ENCODE results near the gene S100A7A. TPM values are rescaled to one million over a fixed set of nuclear protein-coding genes. Genes with fewer than 3 reads are reported as not detected.

The S100A7A gene
- polyA plus RNA-seq, 1 of the 3 experiments (the other 2 are of a cell fraction), result not detected

DNA sequence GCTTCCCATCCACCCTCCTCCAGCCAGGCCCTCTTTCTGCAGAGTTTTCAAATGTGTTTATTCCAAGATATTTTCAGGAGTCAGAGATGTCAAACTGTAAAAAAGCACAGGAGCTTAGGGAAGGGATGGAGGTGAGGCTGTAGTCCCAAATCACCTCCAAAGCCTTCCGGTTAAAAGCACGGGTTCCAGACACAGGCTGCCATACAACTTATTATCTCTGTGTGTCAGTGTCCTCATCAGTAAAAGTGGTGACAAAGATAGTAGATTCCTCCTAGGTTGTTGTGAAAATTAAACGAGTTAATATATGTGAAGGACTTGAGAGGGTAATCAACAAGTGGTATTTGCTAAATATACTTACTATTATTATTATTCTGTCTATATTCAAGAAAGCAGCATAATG is 15.1 kb downstream of the S100A7A start:
- H3K36me3 ChIP-seq (replicated peaks in 1 of 2; ENCODE audit: control insufficient read depth in 1 of 2, insufficient read depth in 2 of 2, low read length in 1 of 2), result no peaks in the 10 kb centered on the region
- H3K27me3 ChIP-seq (ENCODE audit: insufficient read depth), result peaks cover 12% of the 10 kb centered on the region; the same call in 1 of the 2 replicates
- no peaks in the 10 kb centered on the region for H3K9me2 ChIP-seq
- H3K4me2 ChIP-seq, result no peak overlapping the region
- H3K4me1 ChIP-seq (ENCODE audit: control insufficient read depth in 1 of 2, insufficient read depth in 2 of 2, low read depth in 1 of 2, low read length in 1 of 2), result no peaks in the 10 kb centered on the region
- H3K4me3 ChIP-seq (ENCODE audit: low read depth in 2 of 2, low read length in 1 of 2), result no peak overlapping the region
- WGBS (ENCODE audit: low lambda C conversion rate), result 17% methylated on average over 3 of the region's 3 CpGs
- POLR2A ChIA-PET, result no interaction called here
- H3K9ac ChIP-seq, result no peak overlapping the region
- no peak for TF ChIP-seq EP300 (IDR thresholded peaks at IDR 0.05; ENCODE audit: borderline replicate concordance in 1 of 2, low read depth in 1 of 2, low read length in 1 of 2)
- TF ChIP-seq NRF1 (IDR thresholded peaks at IDR 0.05; ENCODE audit: low read depth, low read length), result no peak
- TF ChIP-seq GABPA (IDR thresholded peaks at IDR 0.05; ENCODE audit: low read depth), result no peak
- TF ChIP-seq ELF1 (IDR thresholded peaks at IDR 0.05), result no peak
- no peak for TF ChIP-seq FOSL2 (IDR thresholded peaks at IDR 0.05; ENCODE audit: borderline replicate concordance, low read depth)
- TF ChIP-seq YY1 (IDR thresholded peaks at IDR 0.05; ENCODE audit: low read depth), result no peak
- TF ChIP-seq, protein P1, sequence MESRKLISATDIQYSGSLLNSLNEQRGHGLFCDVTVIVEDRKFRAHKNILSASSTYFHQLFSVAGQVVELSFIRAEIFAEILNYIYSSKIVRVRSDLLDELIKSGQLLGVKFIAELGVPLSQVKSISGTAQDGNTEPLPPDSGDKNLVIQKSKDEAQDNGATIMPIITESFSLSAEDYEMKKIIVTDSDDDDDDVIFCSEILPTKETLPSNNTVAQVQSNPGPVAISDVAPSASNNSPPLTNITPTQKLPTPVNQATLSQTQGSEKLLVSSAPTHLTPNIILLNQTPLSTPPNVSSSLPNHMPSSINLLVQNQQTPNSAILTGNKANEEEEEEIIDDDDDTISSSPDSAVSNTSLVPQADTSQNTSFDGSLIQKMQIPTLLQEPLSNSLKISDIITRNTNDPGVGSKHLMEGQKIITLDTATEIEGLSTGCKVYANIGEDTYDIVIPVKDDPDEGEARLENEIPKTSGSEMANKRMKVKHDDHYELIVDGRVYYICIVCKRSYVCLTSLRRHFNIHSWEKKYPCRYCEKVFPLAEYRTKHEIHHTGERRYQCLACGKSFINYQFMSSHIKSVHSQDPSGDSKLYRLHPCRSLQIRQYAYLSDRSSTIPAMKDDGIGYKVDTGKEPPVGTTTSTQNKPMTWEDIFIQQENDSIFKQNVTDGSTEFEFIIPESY (IDR thresholded peaks at IDR 0.05; ENCODE audit: borderline replicate concordance, low read depth), result no peak
- TF ChIP-seq TAF1 (IDR thresholded peaks at IDR 0.05; ENCODE audit: borderline replicate concordance, low read depth, low read length), result no peak
- no peak for TF ChIP-seq EZH2phosphoT487 (IDR thresholded peaks at IDR 0.05; ENCODE audit: borderline replicate concordance, low read depth)
- TF ChIP-seq, protein P2, sequence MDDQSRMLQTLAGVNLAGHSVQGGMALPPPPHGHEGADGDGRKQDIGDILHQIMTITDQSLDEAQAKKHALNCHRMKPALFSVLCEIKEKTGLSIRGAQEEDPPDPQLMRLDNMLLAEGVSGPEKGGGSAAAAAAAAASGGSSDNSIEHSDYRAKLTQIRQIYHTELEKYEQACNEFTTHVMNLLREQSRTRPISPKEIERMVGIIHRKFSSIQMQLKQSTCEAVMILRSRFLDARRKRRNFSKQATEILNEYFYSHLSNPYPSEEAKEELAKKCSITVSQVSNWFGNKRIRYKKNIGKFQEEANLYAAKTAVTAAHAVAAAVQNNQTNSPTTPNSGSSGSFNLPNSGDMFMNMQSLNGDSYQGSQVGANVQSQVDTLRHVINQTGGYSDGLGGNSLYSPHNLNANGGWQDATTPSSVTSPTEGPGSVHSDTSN (IDR thresholded peaks at IDR 0.05), result no peak
- TF ChIP-seq POLR2AphosphoS5 (IDR thresholded peaks at IDR 0.05; ENCODE audit: low read depth, low read length), result no peak
- TF ChIP-seq, protein P3, sequence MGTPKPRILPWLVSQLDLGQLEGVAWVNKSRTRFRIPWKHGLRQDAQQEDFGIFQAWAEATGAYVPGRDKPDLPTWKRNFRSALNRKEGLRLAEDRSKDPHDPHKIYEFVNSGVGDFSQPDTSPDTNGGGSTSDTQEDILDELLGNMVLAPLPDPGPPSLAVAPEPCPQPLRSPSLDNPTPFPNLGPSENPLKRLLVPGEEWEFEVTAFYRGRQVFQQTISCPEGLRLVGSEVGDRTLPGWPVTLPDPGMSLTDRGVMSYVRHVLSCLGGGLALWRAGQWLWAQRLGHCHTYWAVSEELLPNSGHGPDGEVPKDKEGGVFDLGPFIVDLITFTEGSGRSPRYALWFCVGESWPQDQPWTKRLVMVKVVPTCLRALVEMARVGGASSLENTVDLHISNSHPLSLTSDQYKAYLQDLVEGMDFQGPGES (IDR thresholded peaks at IDR 0.05; ENCODE audit: low read depth, low read length), result no peak
- no peak for TF ChIP-seq FOXJ3 (CRISPR knock-in tag; IDR thresholded peaks at IDR 0.05)
- no peak for TF ChIP-seq MXI1 (IDR thresholded peaks at IDR 0.05; ENCODE audit: low read depth, low read length)
- TF ChIP-seq FOXM1 (IDR thresholded peaks at IDR 0.05; ENCODE audit: low read depth), result no peak
- no peak for TF ChIP-seq RFX5 (IDR thresholded peaks at IDR 0.05; ENCODE audit: low read length)
- TF ChIP-seq GATA2 (CRISPR knock-in tag; IDR thresholded peaks at IDR 0.05), result no peak
- no peak for TF ChIP-seq TEAD4 (IDR thresholded peaks at IDR 0.05; ENCODE audit: borderline replicate concordance, insufficient read depth)
- TF ChIP-seq, protein P4, sequence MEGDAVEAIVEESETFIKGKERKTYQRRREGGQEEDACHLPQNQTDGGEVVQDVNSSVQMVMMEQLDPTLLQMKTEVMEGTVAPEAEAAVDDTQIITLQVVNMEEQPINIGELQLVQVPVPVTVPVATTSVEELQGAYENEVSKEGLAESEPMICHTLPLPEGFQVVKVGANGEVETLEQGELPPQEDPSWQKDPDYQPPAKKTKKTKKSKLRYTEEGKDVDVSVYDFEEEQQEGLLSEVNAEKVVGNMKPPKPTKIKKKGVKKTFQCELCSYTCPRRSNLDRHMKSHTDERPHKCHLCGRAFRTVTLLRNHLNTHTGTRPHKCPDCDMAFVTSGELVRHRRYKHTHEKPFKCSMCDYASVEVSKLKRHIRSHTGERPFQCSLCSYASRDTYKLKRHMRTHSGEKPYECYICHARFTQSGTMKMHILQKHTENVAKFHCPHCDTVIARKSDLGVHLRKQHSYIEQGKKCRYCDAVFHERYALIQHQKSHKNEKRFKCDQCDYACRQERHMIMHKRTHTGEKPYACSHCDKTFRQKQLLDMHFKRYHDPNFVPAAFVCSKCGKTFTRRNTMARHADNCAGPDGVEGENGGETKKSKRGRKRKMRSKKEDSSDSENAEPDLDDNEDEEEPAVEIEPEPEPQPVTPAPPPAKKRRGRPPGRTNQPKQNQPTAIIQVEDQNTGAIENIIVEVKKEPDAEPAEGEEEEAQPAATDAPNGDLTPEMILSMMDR (IDR thresholded peaks at IDR 0.05), result no peak
- no peak for TF ChIP-seq RCOR1 (IDR thresholded peaks at IDR 0.05; ENCODE audit: low read length)
- H3K9me3 ChIP-seq, result no peaks in the 10 kb centered on the region
- H3K79me2 ChIP-seq (ENCODE audit: insufficient read depth), result no peaks in the 10 kb centered on the region
- no peaks in the 10 kb centered on the region for H4K20me1 ChIP-seq (ENCODE audit: insufficient read depth)
- no peak for DNase-seq
- H3K27ac ChIP-seq (ENCODE audit: low read depth in 2 of 2, low read length in 1 of 2), result no peak overlapping the region
- CTCF ChIA-PET, result no interaction called here
- no peak overlapping the region for H2AFZ ChIP-seq (ENCODE audit: low read depth)
- no peaks in the 10 kb centered on the region for H3F3A ChIP-seq (replicated peaks; ENCODE audit: insufficient read depth)
